CD14-positive monocyte (primary cell): ENCODE measurements around the gene RNF220. TPM values are rescaled to one million over a fixed set of nuclear protein-coding genes. Genes with fewer than 3 reads are reported as not detected.

Source experiments
- DNase-seq, 3 donors: peaks; one replicate each; pipeline ENCODE4 v3.0.0-alpha.2; 2011 to 2022
- H2AFZ ChIP-seq: 2 replicates; pipeline ENCODE4 v1.6.0; 2012; ENCODE audit warnings: mild to moderate bottlenecking, low read depth, low read length, inconsistent platforms; ENCODE audit not compliant: insufficient read depth, poor library complexity, severe bottlenecking
- H3K27ac ChIP-seq, 2 donors: 1 replicate in 1 of 2; 2 replicates in 1 of 2; pipeline ENCODE4 v1.5.1; 2012 to 2013; ENCODE audit warnings: low read length in 2 of 2, control low read depth in 1 of 2, inconsistent platforms in 1 of 2, low read depth in 1 of 2, mild to moderate bottlenecking in 1 of 2
- H3K27me3 ChIP-seq, 2 donors: one replicate each; pipeline versions ENCODE4 v1.6.0 to v1.6.1; 2011 to 2013; ENCODE audit warnings: low read length in 2 of 2; ENCODE audit not compliant: control insufficient read depth in 2 of 2, insufficient read depth in 2 of 2
- H3K36me3 ChIP-seq, 2 donors: replicated peaks in 1 of 2; 1 replicate in 1 of 2; 2 replicates in 1 of 2; pipeline versions ENCODE4 v1.5.1 to v1.6.1; 2012 to 2013; ENCODE audit warnings: low read length in 2 of 2, control low read depth in 1 of 2, inconsistent platforms in 1 of 2, mild to moderate bottlenecking in 1 of 2; ENCODE audit not compliant: insufficient read depth in 2 of 2, control insufficient read depth in 1 of 2
- H3K4me1 ChIP-seq, 2 donors: 1 replicate in 1 of 2; 2 replicates in 1 of 2; pipeline versions ENCODE4 v1.5.1 to v1.6.1; 2012 to 2013; ENCODE audit warnings: low read length in 2 of 2, control low read depth in 1 of 2, inconsistent platforms in 1 of 2, mild to moderate bottlenecking in 1 of 2, moderate library complexity in 1 of 2; ENCODE audit not compliant: insufficient read depth in 2 of 2, control insufficient read depth in 1 of 2
- H3K4me2 ChIP-seq: replicated peaks from 2 replicates; pipeline ENCODE3; 2012; ENCODE audit warnings: low read length, moderate library complexity, mild to moderate bottlenecking; ENCODE audit not compliant: poor library complexity, severe bottlenecking; ENCODE audit errors: extremely low read depth
- H3K4me3 ChIP-seq, 3 experiments: fragments of 200-600 bp in 1 of 3; sonication (generic) in 1 of 3; replicated peaks in 1 of 3; 1 replicate in 2 of 3; 2 replicates in 1 of 3; pipeline ENCODE4 v1.5.1; 2011 to 2013; ENCODE audit warnings: low read length in 3 of 3, mild to moderate bottlenecking in 3 of 3, control low read depth in 2 of 3, low read depth in 2 of 3, inconsistent platforms in 1 of 3, moderate library complexity in 1 of 3
- H3K79me2 ChIP-seq: 2 replicates; pipeline ENCODE4 v1.6.0; 2012; ENCODE audit warnings: mild to moderate bottlenecking, control low read depth, inconsistent platforms, low read length, moderate library complexity; ENCODE audit not compliant: insufficient read depth
- H3K9ac ChIP-seq: 2 replicates; pipeline ENCODE4 v1.6.0; 2017; ENCODE audit warnings: low read length, mild to moderate bottlenecking; ENCODE audit not compliant: insufficient read depth, poor library complexity, severe bottlenecking
- H3K9me3 ChIP-seq, 2 donors: replicated peaks in 1 of 2; 1 replicate in 1 of 2; 2 replicates in 1 of 2; pipeline versions ENCODE4 v1.5.1 to v1.6.1; 2012 to 2013; ENCODE audit warnings: low read length in 2 of 2, control low read depth in 1 of 2; ENCODE audit not compliant: control insufficient read depth in 1 of 2, insufficient read depth in 1 of 2
- H4K20me1 ChIP-seq: 2 replicates; pipeline ENCODE4 v1.6.0; 2012; ENCODE audit warnings: mild to moderate bottlenecking, low read length, control low read depth, moderate library complexity; ENCODE audit not compliant: insufficient read depth
- H3K27ac Mint-ChIP-seq, 7 donors: one replicate each; pipeline ENCODE4 v1.8.0; 2020; ENCODE audit warnings: mild to moderate bottlenecking in 7 of 7, mixed read lengths in 7 of 7, moderate library complexity in 6 of 7, inconsistent platforms in 2 of 7
- H3K27me3 Mint-ChIP-seq, 3 donors: one replicate each; pipeline ENCODE4 v1.8.0; 2021 to 2022; ENCODE audit warnings: low read depth in 3 of 3, mild to moderate bottlenecking in 3 of 3, mixed read lengths in 3 of 3, moderate library complexity in 3 of 3, inconsistent platforms in 1 of 3
- H3K36me3 Mint-ChIP-seq, 2 donors: one replicate each; pipeline ENCODE4 v1.8.0; 2020; ENCODE audit warnings: mixed read lengths in 2 of 2, inconsistent platforms in 1 of 2, mild to moderate bottlenecking in 1 of 2
- H3K4me1 Mint-ChIP-seq: one replicate; pipeline ENCODE4 v1.8.0; 2020; ENCODE audit warnings: mild to moderate bottlenecking, mixed read lengths
- H3K4me3 Mint-ChIP-seq, 2 donors: one replicate each; pipeline ENCODE4 v1.8.0; 2020; ENCODE audit warnings: mild to moderate bottlenecking in 2 of 2, mixed read lengths in 2 of 2, moderate library complexity in 1 of 2
- H3K9me3 Mint-ChIP-seq, 7 donors: one replicate each; pipeline ENCODE4 v1.8.0; 2020 to 2022; ENCODE audit warnings: mixed read lengths in 7 of 7, mild to moderate bottlenecking in 6 of 7, moderate library complexity in 6 of 7, inconsistent platforms in 2 of 7
- WGBS: methylation state at CpG from one replicate; pipeline ENCODE4 v1.1.5; 2013; ENCODE audit warnings: missing lambda C conversion rate; ENCODE audit not compliant: insufficient coverage; 5-methylcytosine and 5-hydroxymethylcytosine counted together
- intact Hi-C, 2 donors: fragments of 100-400 bp; cut with micrococcal nuclease; formaldehyde crosslinking; loops; one replicate each; pipeline versions ENCODE4 v1.15.0 to v1.15.1; 2023
- polyA plus RNA-seq, 3 donors: library from polyadenylated mRNA; depleted of rRNA in 1 of 3; unstranded in 2 of 3; stranded (reverse) in 1 of 3; fragments of 300-500 nt in 2 of 3; fragments of >200 nt in 1 of 3; fragmentation: Illumina TruSeq in 2 of 3; gene quantifications; 1 replicate in 2 of 3; 2 replicates in 1 of 3; pipeline ENCODE4 v1.2.3, GENCODE V29; 2012 to 2021
- TF ChIP-seq, protein P1 (sequence below): fragments of 200-600 bp; IDR thresholded peaks from one replicate; pipeline ENCODE4 v1.8.0; 2022; ENCODE audit warnings: antibody characterized with exemption, mild to moderate bottlenecking

Gene RNF220
- polyA plus RNA-seq, 3 donors, result 39.4 to 133 (median 49.4) TPM

DNA sequence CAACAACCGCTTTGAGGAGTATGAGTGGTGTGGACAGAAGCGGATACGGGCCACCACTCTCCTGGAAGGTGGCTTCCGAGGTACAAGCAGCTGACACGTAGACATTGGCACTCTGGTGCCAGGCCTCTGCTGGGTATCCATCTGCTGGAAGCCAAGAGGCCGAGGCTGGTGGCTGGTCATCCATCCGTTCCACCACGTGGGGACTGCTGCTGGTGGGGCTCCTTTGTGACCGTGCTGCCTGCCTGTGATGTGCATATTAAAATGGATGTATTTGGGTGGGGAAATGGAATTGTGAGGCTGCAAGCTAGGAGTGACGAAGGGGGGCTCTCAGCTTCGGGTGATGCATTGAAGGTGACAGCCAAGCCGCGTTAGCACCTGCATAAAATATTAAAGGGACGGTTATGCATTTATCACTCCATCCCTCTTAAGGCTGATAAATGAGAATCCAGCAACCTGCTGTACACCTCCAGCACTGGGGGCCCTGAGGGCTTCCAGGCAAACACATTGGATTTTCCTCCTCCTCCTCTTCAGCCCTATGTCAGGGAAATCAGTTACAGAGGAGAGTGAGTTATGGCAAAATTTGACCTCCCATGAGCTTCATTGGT is 231.1 kb downstream of the RNF220 start:
- Histone ChIP-seq H3K4me2 (no peak overlapping the region), H3K27me3 (no peaks in the 10 kb centered on the region), H3K9ac (no peak overlapping the region), H4K20me1 (peaks cover 86% of the 10 kb centered on the region), H3K79me2 (peaks cover 57% of the 10 kb centered on the region), H3K36me3 (peaks cover 79 to 85% of the 10 kb centered on the region in 2 donors), H3K4me1 (peaks cover 19 to 28% of the 10 kb centered on the region in 2 donors), H3K27ac (peak overlapping the region in 1 of 2 donors; percentile 29), H3K9me3 (no peaks in the 10 kb centered on the region), H2AFZ (no peak overlapping the region), H3K4me3 (no peak overlapping the region)
- Mint-ChIP-seq H3K4me3 (peak overlapping the region in 1 of 2 donors; percentile 4), H3K9me3 (no peaks in the 10 kb centered on the region), H3K27me3 (no peaks in the 10 kb centered on the region), H3K36me3 (peaks cover 68 to 83% of the 10 kb centered on the region in 2 donors), H3K4me1 (peaks cover 25% of the 10 kb centered on the region), H3K27ac (peak overlapping the region in 1 of 7 donors; percentile 26)
- DNase-seq, result no peak
- WGBS, result 95% methylated on average over 13 of the region's 14 CpGs
- TF ChIP-seq, protein P1, sequence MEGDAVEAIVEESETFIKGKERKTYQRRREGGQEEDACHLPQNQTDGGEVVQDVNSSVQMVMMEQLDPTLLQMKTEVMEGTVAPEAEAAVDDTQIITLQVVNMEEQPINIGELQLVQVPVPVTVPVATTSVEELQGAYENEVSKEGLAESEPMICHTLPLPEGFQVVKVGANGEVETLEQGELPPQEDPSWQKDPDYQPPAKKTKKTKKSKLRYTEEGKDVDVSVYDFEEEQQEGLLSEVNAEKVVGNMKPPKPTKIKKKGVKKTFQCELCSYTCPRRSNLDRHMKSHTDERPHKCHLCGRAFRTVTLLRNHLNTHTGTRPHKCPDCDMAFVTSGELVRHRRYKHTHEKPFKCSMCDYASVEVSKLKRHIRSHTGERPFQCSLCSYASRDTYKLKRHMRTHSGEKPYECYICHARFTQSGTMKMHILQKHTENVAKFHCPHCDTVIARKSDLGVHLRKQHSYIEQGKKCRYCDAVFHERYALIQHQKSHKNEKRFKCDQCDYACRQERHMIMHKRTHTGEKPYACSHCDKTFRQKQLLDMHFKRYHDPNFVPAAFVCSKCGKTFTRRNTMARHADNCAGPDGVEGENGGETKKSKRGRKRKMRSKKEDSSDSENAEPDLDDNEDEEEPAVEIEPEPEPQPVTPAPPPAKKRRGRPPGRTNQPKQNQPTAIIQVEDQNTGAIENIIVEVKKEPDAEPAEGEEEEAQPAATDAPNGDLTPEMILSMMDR, result no peak
- intact Hi-C loops, result no loop called here

GRCh38 chr1:44636688-44637598 is 231.9 kb downstream of the RNF220 start:
- H3K4me3 Mint-ChIP-seq, result no peak overlapping the region
- TF ChIP-seq, protein P1, result no peak
- no peaks in the 10 kb centered on the region for H3K27me3 Mint-ChIP-seq
- Histone ChIP-seq H3K36me3 (peaks cover 87 to 92% of the 10 kb centered on the region in 2 donors), H3K4me1 (peaks cover 16 to 23% of the 10 kb centered on the region in 2 donors), H3K27ac (no peak overlapping the region), H2AFZ (no peak overlapping the region), H4K20me1 (peaks cover 94% of the 10 kb centered on the region), H3K9ac (no peak overlapping the region), H3K27me3 (no peaks in the 10 kb centered on the region), H3K4me3 (no peak overlapping the region), H3K9me3 (no peaks in the 10 kb centered on the region), H3K4me2 (no peak overlapping the region), H3K79me2 (peaks cover 64% of the 10 kb centered on the region)
- no peak for DNase-seq
- H3K27ac Mint-ChIP-seq, result peak overlapping the region in 1 of 7 donors; percentile 59
- intact Hi-C loops, result no loop called here
- peaks cover 75 to 91% of the 10 kb centered on the region in 2 donors for H3K36me3 Mint-ChIP-seq
- WGBS, result 97% methylated on average over 13 of the region's 13 CpGs
- peaks cover 22% of the 10 kb centered on the region for H3K4me1 Mint-ChIP-seq
- H3K9me3 Mint-ChIP-seq, result no peaks in the 10 kb centered on the region
